ENCODE results near the gene ARMC8.

- TF ChIP-seq CTCF (IDR thresholded peaks at IDR 0.05) (no peak), POLR2AphosphoS5 (IDR thresholded peaks at IDR 0.05) (peak; percentile 76 to 80), POLR2A (IDR thresholded peaks at IDR 0.05; ENCODE audit: low read depth) (no peak)
Observed at GRCh38 chr3:138174421-138175131, 12.5 kb upstream of the ARMC8 start, which contains the start of gene DBR1.
